ENCODE measurements around the gene HPGDS. TPM values are rescaled to one million over a fixed set of nuclear protein-coding genes. Genes with fewer than 3 reads are reported as not detected.
"Not testable (repeated sequence)": the region's sequence is repeated elsewhere in the genome, so short reads cannot be mapped to it uniquely, and the experiment has no call there.

HPGDS gene
- total RNA-seq, 2 donors from 2014 or later, result 2.0 to 6.4 TPM

GRCh38 chr4:94334962-94335361, 7.7 kb downstream of the HPGDS start:
- intact Hi-C loops (cut with DNase I), result loop anchor here in 1 of 2 donors (10.0 kb wide), 1 partner anchor 390 kb away; no protein-coding TSS in a partner anchor
- DNase-seq (no peak), ATAC-seq (peak in 1 of 2 donors; percentile 53)

GRCh38 chr4:94334476-94334875, 8.2 kb downstream of the HPGDS start:
- intact Hi-C loops (cut with DNase I), result loop anchor here in 1 of 2 donors (10.0 kb wide), 1 partner anchor 390 kb away; no protein-coding TSS in a partner anchor
- ATAC-seq, result no peak
- DNase-seq, result no peak

DNA sequence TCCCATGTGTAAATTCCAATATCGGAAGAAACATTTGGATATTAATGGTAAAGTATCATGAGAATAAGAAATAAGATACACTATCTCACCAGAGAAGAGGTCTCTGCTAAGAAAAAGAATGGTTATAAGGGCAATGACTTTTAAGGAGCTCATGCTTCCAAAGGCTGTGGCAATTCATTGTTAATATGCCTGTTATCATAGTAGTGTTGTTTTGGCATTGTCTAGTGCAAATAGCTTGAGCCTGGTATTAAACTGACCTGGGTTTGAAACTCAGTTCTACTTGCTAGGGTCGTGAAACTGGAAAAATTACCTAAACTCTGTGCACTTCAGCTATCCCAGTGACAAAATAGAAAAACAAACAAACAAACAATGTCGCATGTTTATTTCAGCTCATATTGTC, 8.8 kb downstream of the HPGDS start:
- intact Hi-C loops (cut with DNase I), result loop anchor here in 1 of 2 donors (10.0 kb wide), 1 partner anchor 391 kb away; no protein-coding TSS in a partner anchor
- ATAC-seq (no peak), DNase-seq (no peak)

DNA sequence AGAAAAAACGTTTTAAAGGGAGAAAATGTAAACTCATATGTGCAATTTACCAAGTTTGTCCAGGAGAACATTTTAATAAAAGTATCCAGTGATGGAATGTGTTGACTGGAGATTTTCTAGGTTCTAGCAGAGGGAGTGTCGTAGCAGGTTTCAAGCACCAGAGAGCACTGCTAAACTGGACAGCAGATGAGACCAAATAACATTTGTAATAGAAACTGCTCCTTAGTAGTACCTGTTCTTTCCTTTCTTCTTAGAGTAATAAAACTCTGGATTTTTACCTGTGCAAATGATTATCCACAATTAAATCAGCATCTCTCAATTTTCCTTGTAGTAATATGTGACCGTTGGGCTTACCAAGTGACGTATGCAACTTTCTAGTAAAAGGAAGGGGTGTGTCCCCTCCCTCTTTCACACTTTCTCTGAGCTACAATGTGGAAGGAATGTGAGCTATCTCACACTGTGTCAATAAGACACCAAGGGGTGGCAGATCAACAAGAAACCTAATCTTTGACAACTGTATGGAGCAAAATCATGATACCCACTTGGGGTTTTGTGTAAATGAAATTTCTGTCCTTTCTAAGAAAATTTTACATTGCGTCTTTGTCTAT, 9.5 kb downstream of the HPGDS start:
- intact Hi-C loops (cut with DNase I), result loop anchor here in 1 of 2 donors (10.0 kb wide), 1 partner anchor 392 kb away; no protein-coding TSS in a partner anchor
- peak in 1 of 2 donors; percentile 54 for ATAC-seq
- DNase-seq, result no peak

DNA sequence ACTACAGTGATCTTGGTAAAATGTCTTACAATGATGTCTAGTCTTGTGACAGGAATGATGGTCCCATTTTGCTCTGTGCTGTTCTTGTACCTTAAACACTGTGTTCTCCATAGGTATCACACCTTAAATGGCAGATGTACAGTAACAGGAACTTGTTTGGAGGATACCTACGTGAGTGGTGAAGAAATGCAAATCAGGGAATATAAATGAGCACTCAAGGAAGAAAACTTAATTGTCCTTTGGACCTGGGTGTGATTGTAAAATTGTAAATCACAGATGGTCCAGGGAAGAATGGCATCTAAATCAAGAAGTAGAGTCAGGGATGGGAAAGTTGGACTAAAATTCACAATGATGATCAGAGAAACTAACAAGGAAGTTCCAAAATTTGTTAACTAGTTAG, 12.7 kb downstream of the HPGDS start:
- DNase-seq (no peak), ATAC-seq (no peak)
- intact Hi-C loops (cut with DNase I), result loop anchor here in 1 of 2 donors (10.0 kb wide), 1 partner anchor 395 kb away; no protein-coding TSS in a partner anchor

DNA sequence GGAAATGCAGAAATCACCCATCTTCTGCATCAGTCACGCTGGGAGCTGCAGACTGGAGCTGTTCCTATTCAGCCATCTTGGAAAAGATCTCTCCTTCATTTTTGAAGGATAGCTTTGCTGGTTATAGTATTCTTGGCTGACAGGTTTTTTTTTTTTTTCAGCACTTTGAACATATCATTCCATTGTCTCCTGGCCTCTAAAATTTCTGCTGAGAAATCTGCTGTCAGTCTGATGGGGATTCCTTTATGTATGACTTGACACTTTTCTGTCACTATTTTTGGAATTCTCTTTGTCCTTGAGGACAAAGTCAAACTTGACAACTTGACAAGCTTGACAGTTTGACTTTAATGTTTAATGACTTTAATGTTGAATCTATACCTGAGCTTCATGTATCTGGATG, 16.8 kb downstream of the HPGDS start:
- intact Hi-C loops (cut with DNase I), result no loop called here
- no peak for ATAC-seq
- no peak for DNase-seq

GRCh38 chr4:94319927-94320326, 22.7 kb downstream of the HPGDS start:
- DNase-seq, ATAC-seq: not testable (repeated sequence)

DNA sequence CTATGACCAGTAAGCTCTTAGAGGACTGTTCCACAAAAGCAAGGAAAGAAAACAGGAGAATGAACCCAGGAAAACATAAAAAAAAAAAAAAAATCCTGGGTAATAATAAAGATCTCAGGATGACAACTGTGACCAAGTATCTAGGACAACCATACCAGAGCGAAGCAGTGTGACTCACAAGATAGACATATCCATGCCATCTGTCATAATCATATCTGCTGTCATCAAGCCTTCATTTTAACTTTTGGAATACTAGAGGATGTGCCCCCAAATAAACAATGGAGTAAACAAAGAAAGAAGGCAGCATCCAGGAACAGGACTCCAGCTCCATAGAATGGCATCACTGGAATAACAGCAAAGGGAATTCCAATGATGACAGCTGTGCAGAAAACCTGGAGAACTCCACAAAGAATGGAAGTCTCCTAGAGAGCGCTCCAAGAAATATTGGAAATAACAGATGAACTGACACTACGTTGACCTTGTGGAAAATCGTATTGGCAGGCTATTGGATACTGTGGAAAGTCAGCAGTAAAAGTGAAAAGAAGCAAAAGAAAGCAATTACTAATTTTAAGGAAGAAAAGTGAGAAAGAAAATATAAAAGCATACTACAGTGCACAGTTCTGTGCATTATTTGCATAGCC, 35.3 kb downstream of the HPGDS start:
- no peak for DNase-seq
- intact Hi-C loops (cut with DNase I), result loop anchor here in 1 of 2 donors (10.0 kb wide), 1 partner anchor 787 kb away; no protein-coding TSS in a partner anchor
- ATAC-seq, result peak in 1 of 2 donors; percentile 23

More at GRCh38 chr4:94319927-94320326, 22.7 kb downstream of the HPGDS start:
- intact Hi-C loops (cut with DNase I), result not testable (repeated sequence)

GRCh38 chr4:94306713-94307112, 35.9 kb downstream of the HPGDS start:
- ATAC-seq (no peak), DNase-seq (no peak)
- intact Hi-C loops (cut with DNase I), result loop anchor here in 1 of 2 donors (10.0 kb wide), 1 partner anchor 788 kb away; no protein-coding TSS in a partner anchor

GRCh38 chr4:94305466-94306225, 37.0 kb downstream of the HPGDS start:
- intact Hi-C loops (cut with DNase I), result loop anchor here in 1 of 2 donors (10.0 kb wide), 1 partner anchor 789 kb away; no protein-coding TSS in a partner anchor
- DNase-seq (no peak), ATAC-seq (peak; percentile 34 to 57)

GRCh38 chr4:94304365-94304971, 38.2 kb downstream of the HPGDS start:
- no peak for DNase-seq
- ATAC-seq, result peak in 1 of 2 donors; percentile 48
- intact Hi-C loops (cut with DNase I), result loop anchor here in 1 of 2 donors (10.0 kb wide), 1 partner anchor 790 kb away; no protein-coding TSS in a partner anchor

GRCh38 chr4:94302191-94302590, 40.4 kb downstream of the HPGDS start:
- DNase-seq (no peak), ATAC-seq (no peak)
- intact Hi-C loops (cut with DNase I), result loop anchor here in 1 of 2 donors (10.0 kb wide), 1 partner anchor 793 kb away; no protein-coding TSS in a partner anchor

GRCh38 chr4:94298725-94299252, 43.8 kb downstream of the HPGDS start:
- ATAC-seq, result no peak
- intact Hi-C loops (cut with DNase I), result no loop called here
- no peak for DNase-seq

- DNase-seq; ATAC-seq; intact Hi-C loops (cut with DNase I): not testable (repeated sequence)
Measured at GRCh38 chr4:94295473-94295872, 47.2 kb downstream of the HPGDS start.

DNA sequence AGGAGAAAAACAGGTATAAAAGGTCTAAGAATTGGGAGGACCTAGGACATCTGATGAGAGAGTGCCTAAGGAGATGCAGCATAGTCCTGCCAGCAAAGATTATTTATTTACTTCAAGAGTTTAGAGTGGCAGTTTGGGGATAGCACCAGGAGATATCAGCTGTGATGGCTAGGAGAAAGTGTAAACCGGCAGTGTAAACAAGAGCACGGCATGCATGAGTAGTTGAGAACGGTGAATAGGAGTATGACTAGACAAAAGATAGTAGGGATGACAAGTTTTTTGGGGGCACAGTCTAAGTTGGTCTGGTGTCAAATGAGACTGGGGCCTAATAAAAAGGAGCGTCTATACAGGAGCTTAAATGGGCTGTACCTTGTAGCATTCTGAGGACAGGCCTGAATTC, 48.7 kb downstream of the HPGDS start:
- intact Hi-C loops (cut with DNase I); ATAC-seq; DNase-seq: not testable (repeated sequence)

GRCh38 chr4:94290245-94290644, 52.4 kb downstream of the HPGDS start:
- DNase-seq (no peak), ATAC-seq (no peak)
- intact Hi-C loops (cut with DNase I), result no loop called here

GRCh38 chr4:94285666-94286065, 57.0 kb downstream of the HPGDS start:
- ATAC-seq (no peak), DNase-seq (no peak)
- intact Hi-C loops (cut with DNase I), result no loop called here

DNA sequence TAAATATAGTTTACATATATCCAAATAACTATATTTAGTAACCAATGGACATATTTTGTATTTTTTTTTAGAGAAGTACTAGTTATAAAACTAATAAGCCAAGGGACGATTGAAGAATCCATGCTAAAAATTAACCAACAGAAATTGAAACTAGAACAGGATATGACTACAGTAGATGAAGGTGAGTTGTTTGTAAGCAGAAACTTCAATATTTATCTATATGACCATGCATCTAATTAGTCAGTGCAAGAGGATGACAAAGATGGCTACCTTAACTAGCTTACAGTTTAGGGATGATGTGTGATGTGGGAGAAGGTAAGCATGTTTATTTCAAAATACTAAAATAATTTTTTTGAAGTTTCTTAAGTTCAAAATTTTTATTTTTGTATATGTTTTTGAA, 57.7 kb downstream of the HPGDS start:
- no peak for ATAC-seq
- intact Hi-C loops (cut with DNase I), result no loop called here
- no peak for DNase-seq

DNA sequence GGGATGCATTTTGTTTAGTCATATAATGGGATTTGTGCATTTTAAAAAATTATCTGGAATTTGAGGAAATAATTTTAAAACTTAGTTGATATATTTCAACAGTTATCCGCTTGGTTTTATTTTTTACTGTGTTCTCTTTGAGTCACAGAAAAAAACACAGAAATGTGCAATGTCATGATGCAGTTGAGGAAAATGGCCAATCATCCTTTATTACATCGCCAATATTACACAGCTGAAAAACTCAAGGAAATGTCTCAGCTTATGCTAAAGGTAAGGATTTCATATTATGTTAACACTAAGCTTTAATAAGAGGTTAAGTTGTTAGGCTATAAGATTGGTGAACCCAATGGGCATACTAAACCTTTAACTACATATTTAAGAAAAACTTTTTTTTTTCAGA, 63.9 kb downstream of the HPGDS start:
- ATAC-seq, result no peak

More for the DNA sequence above, 63.9 kb downstream of the HPGDS start:
- DNase-seq, result no peak
- intact Hi-C loops (cut with DNase I), result no loop called here
